GM20431 (cell line): ENCODE results near the gene PDYN.

Experiments
- in situ Hi-C: fragments of 300-500 bp; cut with MseI, MboI; formaldehyde crosslinking; loops from one replicate; pipeline ENCODE4 v1.15.0; 2020; ENCODE audit warnings: low sequenced_read_pairs; ENCODE audit not compliant: unreplicated experiment

PDYN gene

DNA sequence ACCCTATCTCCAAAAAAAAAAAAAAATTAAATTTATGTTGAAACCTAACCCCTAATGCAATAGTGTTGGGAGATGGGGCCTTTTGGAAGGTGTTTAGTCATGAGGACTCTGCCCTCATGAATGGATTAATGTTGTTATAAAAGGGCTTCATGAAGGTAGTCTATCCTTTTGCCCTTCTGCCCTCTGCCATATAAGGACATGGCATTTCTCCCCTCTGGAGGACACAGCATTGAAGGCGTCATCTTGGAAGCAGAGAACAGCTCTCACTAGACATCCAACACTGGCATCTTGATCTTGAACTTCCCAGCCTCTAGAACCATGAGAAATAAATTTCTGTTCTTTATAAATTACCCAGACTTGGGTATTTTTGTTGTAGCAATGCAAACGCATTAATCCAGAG, 35.4 kb downstream of the PDYN start:
- in situ Hi-C loops = no loop called here

DNA sequence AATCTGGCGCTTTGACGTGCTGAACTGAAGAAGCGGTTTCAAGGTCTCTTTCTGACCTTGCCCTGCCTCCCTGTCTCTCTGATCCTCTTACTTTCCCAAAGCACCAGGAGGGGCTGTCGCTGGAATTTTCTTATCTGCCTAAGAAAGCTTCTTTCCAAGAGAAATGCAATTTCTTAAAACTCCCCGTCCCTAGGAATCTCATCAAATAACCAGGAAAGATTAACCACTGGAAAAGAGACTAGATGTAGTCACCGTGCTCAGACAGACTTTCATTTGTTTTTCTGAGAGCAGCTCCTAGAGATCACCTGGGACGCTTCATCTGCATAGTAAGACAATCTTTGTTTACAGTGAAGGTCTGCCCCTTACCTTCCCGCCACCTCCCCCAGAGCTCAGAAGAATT, 38.6 kb downstream of the PDYN start:
- in situ Hi-C loops = no loop called here

DNA sequence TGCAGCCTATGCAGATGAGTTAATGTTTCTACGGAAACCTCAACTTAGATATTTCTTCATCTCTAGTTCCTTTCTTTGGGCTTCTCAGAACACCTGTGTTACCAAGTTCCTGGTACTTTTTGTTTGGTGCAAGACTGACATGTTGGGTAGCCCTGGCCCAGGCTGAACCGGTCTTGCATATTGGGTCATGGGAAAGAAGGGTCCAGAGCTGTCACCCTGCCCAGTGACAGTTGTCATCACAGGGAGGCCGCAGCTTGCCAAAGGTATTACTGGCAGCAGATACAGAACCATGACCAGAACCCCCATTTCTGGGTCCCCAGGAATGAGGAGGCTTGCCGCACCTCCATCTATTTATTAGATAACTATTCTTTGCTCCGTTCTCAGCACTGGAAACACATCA, 40.2 kb downstream of the PDYN start:
- in situ Hi-C loops = no loop called here

DNA sequence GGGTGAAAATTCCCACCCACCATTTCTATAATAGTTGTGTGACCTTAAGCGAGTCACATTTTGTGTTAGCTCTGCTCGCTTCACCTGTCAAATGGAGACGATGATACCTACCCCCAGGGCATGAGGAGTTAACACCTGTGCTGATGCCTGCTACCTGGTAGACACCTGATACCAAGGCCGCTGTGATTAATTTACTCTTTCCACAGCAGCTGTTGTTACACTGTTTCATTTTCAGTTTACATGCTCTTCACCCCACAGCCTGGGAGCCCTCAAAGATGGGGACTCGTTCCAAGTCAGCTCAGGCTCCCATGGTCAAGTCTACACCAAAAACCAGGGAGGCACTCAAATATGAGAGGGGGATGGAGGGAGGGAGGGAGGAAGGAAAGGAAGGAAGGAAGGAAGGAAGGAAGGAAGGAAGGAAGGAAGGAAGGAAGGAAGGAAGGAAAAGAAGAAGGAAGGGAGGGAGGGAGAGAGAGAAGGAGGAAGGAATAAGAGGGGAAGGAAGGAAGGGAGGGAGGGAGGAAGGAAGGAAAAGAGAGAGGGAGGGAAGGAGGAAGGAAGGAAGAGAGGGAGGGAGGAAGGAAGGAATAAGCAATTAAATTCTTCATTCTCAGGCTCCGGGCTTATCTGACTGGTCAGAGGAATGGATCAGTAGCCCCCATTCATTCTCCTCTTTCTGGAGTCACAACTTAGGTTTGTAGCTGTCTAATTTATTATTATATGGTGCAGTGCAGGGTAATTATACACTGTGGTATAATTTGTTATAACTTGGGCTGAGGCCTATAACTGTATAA, 40.9 kb downstream of the PDYN start:
- in situ Hi-C loops = no loop called here

DNA sequence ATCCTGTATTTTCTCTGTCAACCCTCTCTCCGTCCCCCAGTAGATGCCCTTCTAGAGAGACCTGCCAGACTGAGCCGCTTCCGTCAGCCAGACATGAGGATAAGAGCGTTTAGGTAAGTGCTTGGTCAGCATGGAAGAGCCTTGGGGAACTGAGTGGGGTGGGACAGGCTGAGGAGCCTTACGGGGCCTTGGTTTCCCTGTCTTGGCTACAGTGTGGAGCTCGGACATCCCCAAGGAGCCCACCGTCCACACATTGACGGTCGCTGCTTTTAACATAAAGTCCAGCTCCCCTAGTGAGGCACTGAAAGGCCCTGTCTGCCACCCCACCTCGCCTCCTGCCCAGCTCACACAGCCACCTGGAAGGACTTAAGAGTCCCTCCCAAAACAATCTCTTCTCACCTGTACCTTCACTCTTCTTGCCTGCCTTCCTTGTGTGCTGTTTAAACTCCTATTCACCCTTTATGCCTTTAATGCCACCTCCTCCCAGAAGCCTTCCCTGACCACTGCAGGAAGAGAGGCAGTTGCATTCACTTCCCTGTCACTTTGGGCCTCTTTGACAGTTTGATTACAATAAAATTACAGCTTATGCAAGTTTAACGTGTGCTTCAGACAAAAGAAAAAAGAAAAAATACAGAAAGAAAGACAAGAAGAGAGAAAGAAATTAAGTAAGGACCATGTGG, 42.3 kb downstream of the PDYN start:
- in situ Hi-C loops = no loop called here

DNA sequence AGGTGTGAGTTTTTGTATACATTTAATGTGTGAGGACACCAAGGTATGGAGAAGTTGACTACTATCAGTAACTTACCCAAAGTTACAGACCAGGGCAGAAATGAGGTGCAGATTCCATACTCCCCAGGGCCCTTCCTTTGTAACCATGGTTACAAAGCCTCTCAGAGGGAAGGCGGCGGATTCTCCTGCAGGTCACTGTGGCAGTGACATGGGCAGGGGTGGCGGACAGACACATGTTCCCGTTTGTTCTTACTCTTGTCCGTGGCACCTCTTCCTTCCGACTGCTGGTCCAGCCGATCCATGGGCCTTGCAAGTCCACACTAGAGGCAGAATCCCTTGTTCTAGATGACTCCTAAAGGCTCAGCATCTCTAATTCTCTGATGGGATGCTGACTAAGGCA, 43.0 kb downstream of the PDYN start:
- in situ Hi-C loops = no loop called here

DNA sequence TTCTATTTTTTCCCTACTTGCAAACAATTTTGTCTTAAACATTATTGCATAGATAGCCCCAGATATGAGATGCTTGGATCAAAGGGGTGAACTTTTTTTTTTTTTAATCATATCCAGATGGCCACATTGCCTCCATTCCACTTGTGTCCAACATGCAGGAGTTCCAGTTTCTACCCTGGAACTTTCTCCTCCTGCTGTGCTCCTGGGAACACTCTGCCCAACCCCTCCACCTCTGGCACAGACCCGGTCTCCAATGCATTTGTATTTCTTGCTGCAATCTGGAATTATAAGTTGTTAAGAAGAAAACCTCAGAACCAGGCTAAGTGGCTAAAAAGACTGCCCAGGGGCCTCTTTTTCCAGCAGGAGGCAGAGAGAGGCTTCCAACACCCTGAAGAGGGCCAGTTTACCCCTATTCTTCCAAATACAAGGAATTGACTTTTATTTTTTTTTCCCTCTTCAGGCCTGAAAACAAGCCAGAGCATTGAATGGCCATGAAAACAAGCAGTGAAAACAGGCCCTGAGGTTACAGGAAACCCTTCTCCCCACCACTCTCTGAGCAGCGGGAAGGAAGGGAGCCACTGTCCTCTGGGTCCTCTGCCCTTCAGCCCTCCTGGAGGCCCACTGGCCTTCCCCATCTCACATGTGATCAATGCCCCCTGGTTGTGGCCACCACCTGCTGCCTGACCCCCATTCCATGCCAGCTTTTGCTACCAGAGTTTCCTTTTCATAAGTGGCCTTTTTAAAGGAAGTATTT, 44.3 kb downstream of the PDYN start:
- in situ Hi-C loops = no loop called here

DNA sequence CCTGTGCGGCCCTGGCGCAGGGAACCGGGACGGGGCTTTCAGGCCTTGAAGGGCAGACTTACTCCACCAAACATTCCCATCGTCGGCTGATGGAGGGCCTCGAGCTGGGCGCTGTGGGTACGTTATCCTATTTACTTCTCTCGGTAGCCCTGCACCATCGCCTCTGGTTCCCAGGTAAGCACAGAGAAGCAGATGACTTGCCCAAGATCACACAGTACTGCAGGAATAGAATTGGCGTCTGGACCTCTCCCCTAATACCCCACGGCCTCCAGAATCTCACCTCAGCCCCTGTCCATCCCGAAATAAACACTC, 46.4 kb downstream of the PDYN start:
- in situ Hi-C loops = no loop called here

DNA sequence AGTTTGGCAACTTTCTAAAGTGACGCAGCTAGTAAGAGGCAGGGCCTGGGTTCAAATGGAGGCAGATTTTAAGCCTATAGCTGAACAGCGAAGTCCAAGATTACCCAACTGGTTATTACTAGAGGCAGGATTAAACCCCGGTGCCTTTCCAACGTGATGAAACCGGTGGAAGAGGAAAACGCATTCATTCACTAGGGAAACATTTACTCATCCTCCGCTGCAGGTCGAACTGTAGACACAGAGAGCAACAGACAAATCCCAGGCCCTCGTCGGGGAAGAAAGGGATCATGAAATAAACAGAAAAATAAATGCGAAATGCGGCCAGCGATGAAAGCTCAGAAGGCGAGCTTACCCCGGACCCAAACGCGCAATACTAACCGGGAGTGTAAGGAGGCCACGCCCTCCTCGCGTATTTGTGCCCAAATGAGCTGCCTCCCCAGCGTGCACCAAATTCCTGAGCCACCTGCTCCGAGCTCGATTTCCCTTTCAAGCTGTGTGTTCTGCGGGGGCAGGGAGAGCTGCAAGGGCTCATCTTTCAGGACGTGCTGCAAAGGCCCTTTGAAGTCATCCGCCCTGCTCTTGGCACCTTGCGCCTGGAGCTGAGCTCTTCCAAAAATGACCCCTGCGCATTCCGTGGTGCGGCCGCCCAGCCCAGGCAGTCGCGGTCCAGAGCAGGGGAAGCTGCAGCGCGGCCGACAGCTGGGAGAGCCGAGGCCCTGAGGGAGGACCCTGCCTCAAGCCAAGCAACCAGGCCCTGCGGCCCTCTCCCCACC, 46.9 kb downstream of the PDYN start:
- in situ Hi-C loops = no loop called here

DNA sequence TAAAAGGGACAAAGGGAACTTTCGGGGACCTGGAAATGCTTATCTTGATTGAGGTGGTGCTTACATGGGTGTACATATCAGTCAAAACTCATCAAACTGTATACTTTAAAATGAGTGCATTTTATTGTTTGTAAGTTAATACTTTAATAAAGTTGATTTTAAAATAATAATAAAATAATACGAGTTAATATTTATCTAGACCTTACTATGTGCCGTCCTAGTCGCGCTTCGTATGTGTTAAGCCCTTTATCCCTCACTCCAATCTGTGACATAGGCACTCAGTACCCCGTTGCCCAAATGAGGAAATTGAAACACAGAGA, 47.5 kb downstream of the PDYN start:
- in situ Hi-C loops = no loop called here

DNA sequence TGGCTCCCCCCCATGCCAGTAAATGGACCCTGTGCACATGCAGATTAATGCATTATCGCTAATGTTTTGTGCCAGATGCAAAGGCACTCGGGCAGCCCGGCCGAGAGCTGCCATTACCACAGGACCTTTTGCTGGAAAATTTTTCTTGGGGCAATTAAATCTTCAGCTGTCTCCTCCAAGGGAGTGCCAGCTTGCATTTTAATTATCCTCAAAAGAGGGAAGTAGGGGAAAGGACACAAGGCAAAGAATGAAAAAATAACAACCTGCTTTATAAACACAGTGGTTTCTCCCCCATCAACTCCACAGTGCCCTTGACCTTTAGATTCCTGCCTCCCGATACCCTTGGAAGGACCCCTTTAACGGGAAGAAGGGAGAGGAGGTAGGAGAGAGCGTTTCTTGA, 48.2 kb downstream of the PDYN start:
- in situ Hi-C loops = no loop called here

DNA sequence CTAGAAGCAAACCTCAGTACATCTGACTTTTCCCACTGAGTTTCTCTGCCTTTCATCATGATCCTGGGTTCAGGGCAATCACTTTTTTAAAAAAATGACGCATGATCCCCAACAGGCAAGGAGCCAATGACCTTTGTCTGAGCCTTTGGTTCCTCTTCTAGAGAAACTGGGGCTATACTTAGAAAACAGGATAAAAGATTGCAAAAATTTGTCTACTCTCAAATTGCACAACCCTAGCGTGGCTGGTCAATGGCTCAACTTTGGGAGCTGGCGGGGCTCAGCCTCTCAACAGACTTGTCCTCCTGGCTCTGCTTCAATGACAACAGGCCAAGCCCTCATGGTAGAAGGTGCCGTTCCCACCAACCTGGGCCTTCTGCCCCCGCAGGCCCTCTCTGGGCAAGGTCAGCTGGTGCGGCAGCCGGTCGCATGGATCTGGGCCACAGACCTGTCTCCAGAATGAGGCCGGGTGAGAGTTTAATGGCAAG, 48.7 kb downstream of the PDYN start:
- in situ Hi-C loops = no loop called here

DNA sequence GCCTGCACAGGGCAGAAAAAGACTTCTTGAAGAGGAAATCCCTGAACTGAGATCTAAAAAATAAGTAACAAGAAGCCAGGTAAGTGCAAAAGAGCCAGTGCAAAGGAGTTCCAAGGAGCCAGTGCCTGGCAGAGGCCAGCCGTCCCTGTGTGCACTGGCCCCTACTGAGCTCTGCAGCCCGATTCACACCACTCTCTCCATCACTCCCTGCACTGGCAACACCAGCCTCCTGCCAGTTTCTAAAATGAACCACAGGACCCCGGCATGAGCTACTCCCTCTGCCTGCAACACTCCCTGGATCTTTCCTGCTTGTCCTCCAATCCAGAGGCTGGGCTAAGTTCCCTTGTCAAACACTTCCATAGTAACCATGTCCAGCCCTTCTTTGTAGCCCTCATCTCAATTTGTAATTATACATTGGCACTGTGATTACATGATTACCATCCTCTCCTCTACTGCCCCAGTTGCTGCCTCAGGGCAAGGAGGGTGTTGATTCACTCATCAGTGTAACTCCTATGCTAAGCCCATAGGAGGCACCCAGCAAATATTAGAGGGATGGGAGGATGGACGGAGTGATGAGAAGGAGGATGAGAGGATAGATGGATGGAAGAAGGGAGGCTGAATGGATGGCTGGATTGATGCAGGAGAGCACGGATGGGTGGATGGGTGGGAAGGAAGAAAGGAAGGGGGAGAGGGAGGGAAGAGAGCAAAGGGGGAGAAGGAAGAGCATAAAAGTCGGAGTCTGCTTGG, 49.3 kb downstream of the PDYN start:
- in situ Hi-C loops = no loop called here

DNA sequence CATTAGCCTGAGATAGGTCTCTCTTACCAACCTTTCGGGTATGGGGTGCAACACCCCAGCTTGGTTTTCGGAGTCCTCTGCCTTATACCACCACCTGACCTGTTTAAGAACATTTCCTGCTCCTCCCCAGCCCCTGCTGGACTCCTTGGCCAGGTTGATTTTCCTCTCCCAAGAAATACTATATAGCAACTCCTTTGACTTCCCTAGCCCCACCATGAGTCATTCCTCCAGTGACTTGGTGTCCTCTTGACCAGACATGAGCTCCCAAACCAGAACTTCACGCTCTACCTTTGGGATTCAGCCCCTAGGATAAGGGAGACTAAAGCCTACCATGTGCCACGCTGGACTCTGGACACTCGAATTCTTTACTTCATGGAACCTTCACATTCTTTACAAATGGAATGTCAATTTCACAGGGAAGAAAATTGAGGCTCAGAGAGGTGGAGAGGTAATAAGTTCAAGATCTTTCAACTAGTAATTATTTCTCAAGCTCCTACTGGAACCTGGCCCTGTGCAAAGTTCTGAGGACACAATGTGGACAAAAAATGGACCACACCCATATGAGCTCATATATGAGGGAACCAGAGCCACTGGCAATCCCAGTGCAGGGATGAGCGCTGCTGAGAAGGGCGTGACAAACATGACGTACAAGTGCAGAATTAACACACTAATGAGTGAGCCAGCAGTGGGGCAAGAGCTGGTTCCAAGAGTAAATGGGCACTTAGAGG, 50.4 kb downstream of the PDYN start:
- in situ Hi-C loops = no loop called here

DNA sequence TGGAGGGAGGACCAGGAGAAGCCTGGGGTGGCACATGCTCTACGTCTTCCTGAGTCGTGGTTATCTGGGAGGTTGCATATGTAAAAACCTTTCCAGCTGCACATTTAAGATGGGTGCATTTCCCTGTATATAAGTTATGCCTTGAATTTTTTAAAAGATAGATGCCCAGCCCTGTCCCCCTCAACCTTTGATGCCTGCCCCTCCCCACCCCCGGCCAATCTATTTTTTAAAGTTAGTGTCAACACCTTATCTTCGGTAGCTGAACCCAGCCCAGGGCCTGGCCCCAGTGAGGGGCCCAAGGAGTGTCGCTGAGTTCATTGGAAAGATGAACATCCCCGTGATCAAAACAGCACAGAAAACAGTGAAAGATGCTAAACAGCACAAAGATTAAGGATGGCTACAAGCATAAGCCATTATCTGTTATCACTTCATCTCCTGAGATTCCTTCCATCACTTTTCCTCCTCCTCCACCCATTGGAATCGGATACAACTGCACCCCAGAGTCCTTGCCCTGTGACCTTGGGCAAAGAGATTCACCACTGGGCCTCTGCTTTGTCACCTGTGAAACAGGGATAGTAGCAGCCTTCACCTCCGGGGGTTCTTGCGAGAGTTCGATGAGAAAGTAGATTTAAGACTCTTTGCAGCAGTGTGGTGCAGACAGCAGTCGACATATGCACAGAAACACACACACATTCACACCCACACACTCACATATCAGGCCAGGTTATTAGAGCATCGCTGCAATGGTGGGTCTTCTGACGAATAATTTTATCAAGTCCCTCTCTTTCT, 51.2 kb downstream of the PDYN start:
- in situ Hi-C loops = no loop called here

DNA sequence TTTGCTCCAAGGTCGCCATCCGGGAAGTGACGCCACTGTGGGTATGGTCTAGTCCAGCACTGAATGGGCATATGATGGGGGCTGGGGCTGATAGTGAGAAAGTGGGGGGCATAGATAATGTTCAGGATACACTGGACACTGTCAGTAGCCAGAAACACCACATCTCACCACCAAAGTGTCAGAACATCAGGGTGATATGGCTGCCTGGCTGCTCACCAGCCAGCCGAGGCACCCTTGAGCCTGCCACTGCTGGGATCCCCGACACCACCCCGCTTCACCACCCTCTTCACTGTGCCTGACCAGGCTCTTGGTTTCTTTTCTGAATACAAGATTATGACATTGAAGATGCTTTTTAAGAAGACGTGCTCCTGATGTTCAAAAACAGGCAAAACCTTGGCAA, 51.8 kb downstream of the PDYN start:
- in situ Hi-C loops = no loop called here

DNA sequence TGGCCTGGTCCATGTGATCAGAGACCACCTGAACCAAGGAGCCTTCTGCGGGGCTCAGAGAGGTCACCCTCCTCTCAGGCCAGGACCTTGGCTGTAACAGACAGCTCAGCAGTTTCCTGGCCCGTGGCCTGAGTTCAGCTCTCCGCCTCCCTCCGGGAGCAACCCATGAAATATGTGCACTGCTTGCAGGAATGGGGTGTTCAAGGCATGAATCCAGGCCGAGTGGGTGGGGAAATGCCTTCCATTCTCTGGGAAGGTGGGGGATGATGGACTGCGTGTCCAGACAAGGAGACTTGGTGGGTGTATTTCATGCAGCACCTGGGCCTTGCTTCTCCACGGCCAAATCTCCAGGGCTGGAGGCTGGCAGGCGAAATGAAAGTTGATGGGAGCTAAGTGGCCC, 52.6 kb downstream of the PDYN start:
- in situ Hi-C loops = no loop called here

DNA sequence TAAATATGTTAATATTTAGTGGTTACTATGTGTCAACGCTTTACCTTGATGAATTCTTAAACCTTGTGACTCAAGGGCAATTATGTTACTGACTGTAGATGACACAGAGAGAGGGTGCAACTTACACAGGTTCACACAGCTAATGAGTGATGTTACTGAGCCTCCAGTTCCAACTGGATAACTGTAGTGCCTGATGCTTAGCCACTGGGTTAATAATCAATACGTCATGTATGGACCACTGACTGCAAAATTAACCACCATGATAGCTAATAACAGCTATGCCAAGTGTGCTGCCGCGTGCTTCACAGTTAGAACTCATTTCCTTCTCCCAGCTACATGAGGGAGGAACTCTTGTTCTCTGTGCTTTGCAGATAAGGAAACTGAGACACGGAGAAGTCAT, 53.3 kb downstream of the PDYN start:
- in situ Hi-C loops = no loop called here

DNA sequence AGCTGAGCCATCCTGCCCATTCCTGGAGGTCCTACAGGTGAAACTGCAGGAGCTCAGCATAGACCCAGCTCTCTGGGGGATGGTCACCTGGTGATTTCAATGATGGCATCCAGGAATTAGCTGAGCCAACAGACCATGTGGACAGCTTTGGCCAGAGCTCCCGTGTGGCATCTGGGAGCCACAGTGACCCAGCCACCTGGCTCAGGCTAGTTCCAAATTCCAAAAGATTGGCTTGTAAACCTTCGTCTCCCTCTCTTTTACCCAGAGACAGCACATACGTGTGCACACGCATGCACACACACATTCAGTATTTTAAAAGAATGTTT, 54.6 kb downstream of the PDYN start:
- in situ Hi-C loops = no loop called here
